ENCODE results near the gene TJP1. TPM values are rescaled to one million over a fixed set of nuclear protein-coding genes. Genes with fewer than 3 reads are reported as not detected.
"Not testable (repeated sequence)": the region's sequence is repeated elsewhere in the genome, so short reads cannot be mapped to it uniquely, and the experiment has no call there.

TJP1 gene
- total RNA-seq, 1 donor from 2014 or later: 91.7 TPM

DNA sequence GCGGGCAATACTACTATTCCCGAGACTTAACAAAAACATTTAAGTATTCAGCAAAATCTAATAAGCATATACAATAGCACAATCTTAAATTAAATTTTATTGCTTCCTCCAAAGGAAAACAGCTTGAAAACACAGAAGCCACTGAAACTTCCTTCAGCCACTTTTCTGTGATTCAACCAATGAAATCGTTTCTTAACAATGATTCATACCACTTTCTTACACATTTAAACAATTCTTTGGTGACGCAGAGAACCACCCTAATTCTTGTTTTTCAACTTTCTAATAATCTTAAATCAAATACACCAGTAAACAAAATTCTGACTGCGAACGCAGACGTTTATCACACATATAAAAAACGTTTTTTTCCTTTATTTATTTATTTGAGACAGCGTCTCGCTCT lies 4.1 kb downstream of the TJP1 start:
- Mint-ChIP-seq H3K9me3 (ENCODE audit: low read depth) (no peaks in the 10 kb centered on the region), H3K27ac (ENCODE audit: unreplicated experiment) (no peak overlapping the region), H3K4me1 (ENCODE audit: low read depth) (peaks cover 64% of the 10 kb centered on the region), H3K27me3 (ENCODE audit: low read depth) (no peaks in the 10 kb centered on the region), H3K4me3 (ENCODE audit: unreplicated experiment) (no peak overlapping the region), H3K36me3 (ENCODE audit: low read depth) (no peaks in the 10 kb centered on the region)
- TF ChIP-seq, protein P1, sequence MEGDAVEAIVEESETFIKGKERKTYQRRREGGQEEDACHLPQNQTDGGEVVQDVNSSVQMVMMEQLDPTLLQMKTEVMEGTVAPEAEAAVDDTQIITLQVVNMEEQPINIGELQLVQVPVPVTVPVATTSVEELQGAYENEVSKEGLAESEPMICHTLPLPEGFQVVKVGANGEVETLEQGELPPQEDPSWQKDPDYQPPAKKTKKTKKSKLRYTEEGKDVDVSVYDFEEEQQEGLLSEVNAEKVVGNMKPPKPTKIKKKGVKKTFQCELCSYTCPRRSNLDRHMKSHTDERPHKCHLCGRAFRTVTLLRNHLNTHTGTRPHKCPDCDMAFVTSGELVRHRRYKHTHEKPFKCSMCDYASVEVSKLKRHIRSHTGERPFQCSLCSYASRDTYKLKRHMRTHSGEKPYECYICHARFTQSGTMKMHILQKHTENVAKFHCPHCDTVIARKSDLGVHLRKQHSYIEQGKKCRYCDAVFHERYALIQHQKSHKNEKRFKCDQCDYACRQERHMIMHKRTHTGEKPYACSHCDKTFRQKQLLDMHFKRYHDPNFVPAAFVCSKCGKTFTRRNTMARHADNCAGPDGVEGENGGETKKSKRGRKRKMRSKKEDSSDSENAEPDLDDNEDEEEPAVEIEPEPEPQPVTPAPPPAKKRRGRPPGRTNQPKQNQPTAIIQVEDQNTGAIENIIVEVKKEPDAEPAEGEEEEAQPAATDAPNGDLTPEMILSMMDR (IDR thresholded peaks at IDR 0.05): no peak
- no peak for DNase-seq (ENCODE audit: low spot score)

DNA sequence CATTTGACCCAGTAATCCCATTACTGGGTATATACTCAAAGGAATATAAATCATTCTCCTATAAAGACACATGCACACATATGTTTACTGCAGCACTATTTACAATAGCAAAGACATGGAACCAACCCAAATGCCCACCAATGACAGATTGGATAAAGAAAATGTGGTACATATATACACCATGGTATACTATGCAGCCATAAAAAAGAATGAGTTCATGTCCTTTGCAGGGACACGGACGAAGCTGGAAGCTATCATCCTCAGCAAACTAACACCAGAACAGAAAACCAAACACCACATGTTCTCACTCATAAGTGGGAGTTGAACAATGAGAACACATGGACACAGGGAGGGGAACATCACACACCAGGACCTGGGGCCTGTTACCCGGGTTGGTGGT lies 4.8 kb downstream of the TJP1 start:
- not testable (repeated sequence) for H3K27ac Mint-ChIP-seq (ENCODE audit: unreplicated experiment)

DNA sequence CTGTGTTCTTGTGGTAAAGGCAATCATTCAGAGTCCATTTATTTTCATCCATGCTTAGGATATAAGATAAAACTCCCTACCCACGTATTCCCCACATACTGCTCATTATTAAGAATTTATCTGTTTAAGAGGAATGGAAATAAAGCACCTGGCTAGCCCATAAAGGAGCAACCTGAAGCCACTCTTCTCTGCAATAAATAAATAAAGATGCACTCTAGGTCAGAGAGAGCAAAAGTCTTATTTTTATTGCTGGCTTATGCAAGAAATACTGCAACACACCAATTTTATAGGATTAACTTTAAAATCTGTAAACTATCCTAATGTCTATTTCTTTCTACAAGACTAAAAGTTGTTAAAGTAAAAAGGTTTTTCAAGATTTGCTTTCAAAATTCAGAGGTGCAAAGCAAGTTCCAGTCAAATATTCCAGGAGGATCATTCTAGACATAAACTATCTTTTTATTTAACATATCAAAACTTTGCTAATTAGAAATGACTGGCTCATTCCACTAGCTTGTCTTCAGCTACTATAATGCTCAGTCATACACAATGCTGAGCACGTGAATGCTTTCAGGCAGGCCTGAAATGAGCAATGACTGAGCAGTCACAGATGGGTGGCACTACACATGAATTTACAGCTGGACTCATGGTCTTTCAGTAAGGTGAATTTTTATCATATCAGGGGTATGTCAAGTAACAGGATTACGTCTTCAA lies 7.1 kb downstream of the TJP1 start:
- H3K9me3 Mint-ChIP-seq (ENCODE audit: low read depth): no peaks in the 10 kb centered on the region
- TF ChIP-seq, protein P1 (IDR thresholded peaks at IDR 0.05): no peak
- H3K36me3 Mint-ChIP-seq (ENCODE audit: low read depth): no peaks in the 10 kb centered on the region
- H3K27ac Mint-ChIP-seq (ENCODE audit: unreplicated experiment): peak overlapping the region; percentile 77
- no peak overlapping the region for H3K4me3 Mint-ChIP-seq (ENCODE audit: unreplicated experiment)
- no peaks in the 10 kb centered on the region for H3K27me3 Mint-ChIP-seq (ENCODE audit: low read depth)
- DNase-seq (ENCODE audit: low spot score): no peak
- H3K4me1 Mint-ChIP-seq (ENCODE audit: low read depth): peaks cover 74% of the 10 kb centered on the region

More for the DNA sequence above, 4.8 kb downstream of the TJP1 start:
- H3K4me1 Mint-ChIP-seq (ENCODE audit: low read depth): peaks cover 64% of the 10 kb centered on the region
- H3K9me3 Mint-ChIP-seq (ENCODE audit: low read depth); H3K27me3 Mint-ChIP-seq (ENCODE audit: low read depth); DNase-seq (ENCODE audit: low spot score); H3K36me3 Mint-ChIP-seq (ENCODE audit: low read depth); H3K4me3 Mint-ChIP-seq (ENCODE audit: unreplicated experiment): not testable (repeated sequence)

DNA sequence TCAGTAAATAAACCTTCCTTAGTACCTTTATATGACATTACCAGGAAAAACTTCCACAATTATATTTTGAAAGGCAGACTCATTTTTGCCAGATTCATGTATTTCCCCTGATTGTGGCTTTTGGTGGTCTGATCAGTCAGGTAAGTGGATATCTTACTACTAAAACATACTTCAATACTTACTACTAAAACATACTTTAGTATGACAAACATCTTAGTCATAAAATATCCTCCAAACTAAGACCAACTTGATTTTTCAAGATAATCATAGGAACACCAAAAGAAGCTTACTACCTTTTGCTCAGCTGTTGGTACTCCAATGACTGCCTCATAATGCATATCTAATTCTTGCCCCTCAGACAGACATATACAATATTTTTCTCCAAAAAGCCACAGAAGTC lies 9.3 kb downstream of the TJP1 start:
- no peak for DNase-seq (ENCODE audit: low spot score)
- Mint-ChIP-seq H3K4me1 (ENCODE audit: low read depth) (peaks cover 61% of the 10 kb centered on the region), H3K27me3 (ENCODE audit: low read depth) (no peaks in the 10 kb centered on the region), H3K27ac (ENCODE audit: unreplicated experiment) (no peak overlapping the region), H3K9me3 (ENCODE audit: low read depth) (no peaks in the 10 kb centered on the region), H3K4me3 (ENCODE audit: unreplicated experiment) (no peak overlapping the region), H3K36me3 (ENCODE audit: low read depth) (no peaks in the 10 kb centered on the region)
- TF ChIP-seq, protein P1 (IDR thresholded peaks at IDR 0.05): no peak

DNA sequence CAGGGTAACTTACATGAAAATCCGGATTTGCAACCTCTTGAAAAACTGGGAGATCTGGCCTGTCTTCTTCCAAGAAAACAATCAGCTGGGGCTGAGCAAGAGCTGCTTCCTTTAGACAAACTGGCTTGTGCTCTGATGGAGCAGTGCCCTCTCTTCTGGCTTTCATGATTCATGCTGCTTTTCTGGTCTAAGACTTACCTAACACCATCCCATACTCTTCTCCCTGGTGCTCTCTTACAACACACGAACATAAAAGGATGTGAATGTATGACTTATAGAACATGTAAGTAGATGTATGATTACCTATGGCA lies 9.9 kb downstream of the TJP1 start:
- H3K4me1 Mint-ChIP-seq (ENCODE audit: low read depth): peaks cover 63% of the 10 kb centered on the region
- H3K27me3 Mint-ChIP-seq (ENCODE audit: low read depth): no peaks in the 10 kb centered on the region
- DNase-seq (ENCODE audit: low spot score): no peak
- H3K27ac Mint-ChIP-seq (ENCODE audit: unreplicated experiment): peak overlapping the region; percentile 18
- H3K36me3 Mint-ChIP-seq (ENCODE audit: low read depth): no peaks in the 10 kb centered on the region
- TF ChIP-seq, protein P1 (IDR thresholded peaks at IDR 0.05): no peak
- H3K9me3 Mint-ChIP-seq (ENCODE audit: low read depth): no peaks in the 10 kb centered on the region
- no peak overlapping the region for H3K4me3 Mint-ChIP-seq (ENCODE audit: unreplicated experiment)
